Neural progenitor cell (in vitro differentiated cells): ENCODE results near the gene TMEM107.

Experiments used
- CTCF ChIP-seq: fragments of 200-600 bp; sonication (generic); IDR thresholded peaks from 2 replicates; pipeline ENCODE4 v1.5.1; 2017; ENCODE audit warnings: antibody characterized with exemption, mild to moderate bottlenecking
- EZH2 ChIP-seq: fragments of 200-600 bp; sonication (generic); IDR thresholded peaks from 2 replicates; pipeline ENCODE4 v1.6.1; 2017; ENCODE audit warnings: antibody characterized with exemption, mild to moderate bottlenecking, moderate library complexity

- no peak for TF ChIP-seq EZH2
- no peak for TF ChIP-seq CTCF
Measured at GRCh38 chr17:8140065-8141029, 35.8 kb downstream of the TMEM107 start.
